ENCODE results near the gene GTPBP3. TPM values are rescaled to one million over a fixed set of nuclear protein-coding genes. Genes with fewer than 3 reads are reported as not detected.

Gene GTPBP3
- total RNA-seq, 1 donor = 14.2 TPM

- H3K4me3 ChIP-seq (ENCODE audit: low read depth, low read length) = no peak overlapping the region
- no peak for TF ChIP-seq CTCF (IDR thresholded peaks at IDR 0.05; ENCODE audit: insufficient read depth, low read depth, low read length)
- no peak for DNase-seq (ENCODE audit: low read depth)
Measured at GRCh38 chr19:17320435-17320834, 16.9 kb upstream of the GTPBP3 start.

GRCh38 chr19:17321655-17322489 lies 15.5 kb upstream of the GTPBP3 start:
- TF ChIP-seq CTCF (IDR thresholded peaks at IDR 0.05; ENCODE audit: insufficient read depth, low read depth, low read length) = no peak
- no peak for DNase-seq (ENCODE audit: low read depth)
- H3K4me3 ChIP-seq (ENCODE audit: low read depth, low read length) = no peak overlapping the region

GRCh38 chr19:17322854-17323253 lies 14.5 kb upstream of the GTPBP3 start:
- H3K4me3 ChIP-seq (ENCODE audit: low read depth, low read length) = no peak overlapping the region
- TF ChIP-seq CTCF (IDR thresholded peaks at IDR 0.05; ENCODE audit: insufficient read depth, low read depth, low read length) = no peak
- DNase-seq (ENCODE audit: low read depth) = no peak

- DNase-seq (ENCODE audit: low read depth) = no peak
- TF ChIP-seq CTCF (IDR thresholded peaks at IDR 0.05; ENCODE audit: insufficient read depth, low read depth, low read length) = no peak
- H3K4me3 ChIP-seq (ENCODE audit: low read depth, low read length) = no peak overlapping the region
Measured at GRCh38 chr19:17323300-17323963, 13.9 kb upstream of the GTPBP3 start.

- DNase-seq (ENCODE audit: low read depth) = no peak
- no peak overlapping the region for H3K4me3 ChIP-seq (ENCODE audit: low read depth, low read length)
- TF ChIP-seq CTCF (IDR thresholded peaks at IDR 0.05; ENCODE audit: insufficient read depth, low read depth, low read length) = no peak
Measured at GRCh38 chr19:17323964-17324332, 13.4 kb upstream of the GTPBP3 start.

- DNase-seq (ENCODE audit: low read depth) = no peak
- H3K4me3 ChIP-seq (ENCODE audit: low read depth, low read length) = no peak overlapping the region
- no peak for TF ChIP-seq CTCF (IDR thresholded peaks at IDR 0.05; ENCODE audit: insufficient read depth, low read depth, low read length)
Measured at GRCh38 chr19:17324357-17325114, 12.8 kb upstream of the GTPBP3 start.

Measured in fibroblast of villous mesenchyme (primary cell).